Measurements from ENCODE around the gene KLK4. TPM values are rescaled to one million over a fixed set of nuclear protein-coding genes. Genes with fewer than 3 reads are reported as not detected.

KLK4 gene
- polyA plus RNA-seq (ENCODE audit: insufficient read length in 4 of 4) = not detected

- DNase-seq (ENCODE audit: low read depth in 4 of 4, low spot score in 2 of 4) = no peak
Observed at GRCh38 chr19:50911206-50912101, at the start of gene KLK4. Gene KLK4 (minus strand): TSS chr19:50911395. CDS start chr19:50910738, 657 bp downstream.

DNA sequence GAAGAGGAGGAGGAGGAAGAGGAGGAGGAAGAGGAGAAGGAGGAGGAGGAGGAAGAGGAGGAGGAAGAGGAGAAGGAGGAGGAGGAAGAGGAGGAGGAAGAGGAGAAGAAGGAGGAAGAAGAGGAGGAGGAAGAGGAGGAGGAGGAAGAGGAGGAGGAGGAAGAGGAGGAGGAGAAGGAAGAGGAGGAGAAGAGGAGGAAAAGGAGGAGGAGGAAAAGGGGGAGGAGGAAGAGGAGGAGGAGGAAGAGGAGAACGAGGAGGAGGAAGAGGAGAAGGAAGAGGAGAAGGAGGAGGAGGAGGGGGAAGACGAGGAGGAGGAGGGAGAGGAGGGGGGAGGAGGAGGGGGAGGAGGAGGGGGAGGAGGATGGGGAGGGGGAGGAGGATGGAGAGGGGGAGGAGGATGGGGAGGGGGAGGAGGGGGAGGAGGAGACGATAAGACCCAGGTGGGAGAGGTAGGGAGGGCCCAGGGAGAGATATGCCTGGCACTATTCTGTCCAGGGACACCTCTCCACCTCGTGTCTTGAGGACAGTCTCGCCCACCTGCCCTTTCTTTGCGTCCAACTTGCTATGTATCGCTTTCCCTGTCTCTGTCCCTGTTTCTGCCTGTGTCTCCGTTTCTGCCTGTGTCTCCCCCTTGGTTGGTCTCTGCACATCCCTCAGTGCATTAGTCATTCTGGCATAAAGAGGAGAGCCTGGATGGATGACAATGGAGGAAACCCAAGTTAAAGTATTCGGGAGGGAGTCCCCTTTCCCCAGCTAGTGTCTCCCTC is 48.7 kb upstream of the KLK4 start:
- DNase-seq (ENCODE audit: low read depth in 4 of 4, low spot score in 2 of 4) = no peak

DNA sequence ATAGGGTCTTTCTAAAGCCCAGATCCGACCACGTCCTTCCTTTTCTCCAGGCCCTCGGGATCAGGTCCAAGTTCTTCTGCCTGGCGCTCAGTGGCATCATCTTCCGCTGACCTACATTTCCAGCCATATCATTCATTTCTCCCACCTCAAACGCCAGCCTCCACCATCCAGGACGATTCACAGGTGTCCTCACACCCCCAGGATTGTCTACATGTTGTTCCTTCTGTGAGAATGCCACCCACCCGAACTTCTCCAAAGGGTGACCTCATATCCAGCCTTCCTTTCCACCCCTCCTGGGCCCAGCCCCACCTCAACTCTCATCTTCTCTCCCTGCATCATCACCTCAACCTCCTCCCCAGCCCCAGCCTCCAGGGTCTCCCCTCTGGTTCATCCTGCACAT is 46.4 kb upstream of the KLK4 start:
- DNase-seq (ENCODE audit: low read depth in 4 of 4, low spot score in 2 of 4) = no peak

DNA sequence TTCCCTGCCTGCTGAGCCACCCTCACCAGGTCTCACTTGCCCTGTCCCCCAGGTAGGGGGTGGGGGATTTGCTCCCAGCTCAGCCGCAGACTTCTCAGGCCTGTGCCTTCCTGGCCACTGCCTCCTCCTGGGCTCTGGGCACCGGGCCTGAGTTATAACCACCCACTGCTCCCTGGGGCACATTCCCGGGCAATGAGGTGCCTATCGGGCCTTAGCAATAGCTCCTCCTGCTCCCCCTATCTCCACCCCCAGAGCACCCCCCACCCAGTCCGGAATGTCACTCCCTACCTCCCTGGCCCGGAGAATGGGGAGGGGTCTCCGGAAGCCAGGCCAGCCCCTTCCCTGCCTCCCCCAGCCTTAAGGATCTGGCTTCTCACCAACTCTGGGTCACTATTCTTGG is 41.7 kb upstream of the KLK4 start, which contains the start of gene KLK5:
Gene KLK5 (minus strand): TSS at position 129 of the 400 bp plus-strand sequence. CDS start 381 bp downstream, outside the sequence.
- no peak for DNase-seq (ENCODE audit: low read depth in 4 of 4, low spot score in 2 of 4)

DNA sequence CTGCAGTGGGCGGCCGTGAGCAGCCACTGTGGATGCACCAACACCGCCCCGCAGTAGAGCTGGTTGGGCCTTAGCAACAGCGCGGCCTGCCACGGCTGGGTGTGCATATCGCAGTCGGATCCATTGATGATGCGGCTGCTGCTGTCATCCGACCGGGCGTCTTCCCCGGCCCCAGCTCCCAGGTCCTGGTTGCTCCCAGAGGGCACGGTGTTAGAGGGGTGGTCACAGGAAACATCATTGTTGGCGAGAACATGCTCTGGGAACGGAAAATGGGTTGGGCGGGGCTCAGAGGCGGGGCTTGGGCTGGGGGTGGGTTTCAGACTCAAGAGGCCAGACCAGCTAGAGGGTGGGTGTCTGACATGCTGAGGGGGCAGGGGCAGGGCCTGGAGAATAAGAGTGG is 38.7 kb upstream of the KLK4 start:
- no peak for DNase-seq (ENCODE audit: low read depth in 4 of 4, low spot score in 2 of 4)

DNA sequence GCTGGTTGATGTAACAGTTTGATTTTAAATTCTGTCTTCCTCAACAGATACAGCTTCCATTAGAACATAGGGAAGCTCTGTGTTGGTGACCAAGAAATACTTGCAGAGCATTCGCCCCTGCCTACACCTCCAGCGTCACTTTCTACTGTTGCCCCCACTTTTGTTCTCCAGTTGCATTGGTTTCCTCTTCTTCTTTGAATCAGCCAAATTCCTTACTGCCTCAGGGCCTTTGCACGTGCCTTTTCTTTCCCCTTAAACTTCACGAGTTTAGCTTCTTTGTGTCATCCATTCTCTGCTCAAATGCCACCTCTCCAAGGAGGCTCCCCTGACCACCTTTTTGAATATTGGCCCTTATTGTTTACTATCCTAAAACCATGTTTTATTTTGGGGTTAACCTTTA is 35.9 kb upstream of the KLK4 start:
- DNase-seq (ENCODE audit: low read depth in 4 of 4, low spot score in 2 of 4) = no peak

- no peak for DNase-seq (ENCODE audit: low read depth in 4 of 4, low spot score in 2 of 4)
Observed at GRCh38 chr19:50944795-50945194, 33.6 kb upstream of the KLK4 start.

DNA sequence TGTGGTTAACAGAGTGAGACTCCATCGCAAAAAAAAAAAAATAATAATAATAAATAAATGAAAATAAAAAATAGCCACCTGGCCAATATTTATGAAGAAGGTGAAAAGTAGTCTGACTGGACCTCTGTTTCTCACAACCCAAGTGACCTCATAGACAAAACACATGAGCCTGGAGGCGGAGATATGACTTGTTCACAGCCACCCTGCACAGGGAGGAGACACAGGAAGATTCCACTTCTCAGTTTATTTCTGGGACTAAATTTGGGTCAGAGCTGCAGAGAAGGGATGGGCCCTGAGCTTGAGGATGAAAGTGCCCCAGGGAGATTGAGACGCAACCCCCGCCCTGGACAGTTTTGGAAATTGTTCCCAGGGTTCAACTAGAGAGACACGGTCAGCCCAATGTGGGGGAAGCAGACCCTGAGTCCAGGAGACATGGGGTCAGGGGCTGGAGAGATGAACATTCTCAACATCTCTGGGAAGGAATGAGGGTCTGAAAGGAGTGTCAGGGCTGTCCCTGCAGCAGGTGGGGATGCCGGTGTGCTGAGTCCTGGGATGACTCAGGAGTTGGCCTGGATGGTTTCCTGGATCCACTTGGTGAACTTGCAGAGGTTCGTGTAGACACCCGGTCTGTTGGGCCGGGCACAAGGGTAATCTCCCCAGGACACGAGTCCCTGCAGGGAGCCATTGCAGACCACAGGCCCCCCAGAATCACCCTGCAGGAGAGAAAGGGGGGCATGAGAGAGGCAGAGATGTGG is 32.1 kb upstream of the KLK4 start:
- DNase-seq (ENCODE audit: low read depth in 4 of 4, low spot score in 2 of 4) = no peak

- no peak for DNase-seq (ENCODE audit: low read depth in 4 of 4, low spot score in 2 of 4)
Observed at GRCh38 chr19:50939596-50939995, 28.4 kb upstream of the KLK4 start.

DNA sequence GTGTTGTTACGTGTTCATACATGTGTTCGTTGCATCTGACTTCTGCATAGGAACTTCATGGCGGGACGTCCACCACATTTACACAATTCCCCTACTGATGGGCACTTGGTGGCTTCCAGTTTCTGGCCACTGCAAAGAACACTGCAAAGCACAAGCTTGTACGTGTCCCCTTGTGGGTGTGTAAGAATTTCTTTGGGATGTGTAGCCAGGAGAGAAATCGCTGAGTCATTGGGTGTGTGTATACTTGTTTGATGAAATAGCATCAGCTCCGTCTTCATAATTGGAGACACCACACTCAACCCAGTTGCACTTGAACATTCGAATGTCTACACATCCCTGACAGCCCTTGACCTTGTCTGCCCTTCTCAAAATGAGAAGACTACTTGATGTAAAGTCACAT is 22.4 kb upstream of the KLK4 start:
- no peak for DNase-seq (ENCODE audit: low read depth in 4 of 4, low spot score in 2 of 4)

GRCh38 chr19:50932690-50933083 is 21.5 kb upstream of the KLK4 start:
- no peak for DNase-seq (ENCODE audit: low read depth in 4 of 4, low spot score in 2 of 4)

DNA sequence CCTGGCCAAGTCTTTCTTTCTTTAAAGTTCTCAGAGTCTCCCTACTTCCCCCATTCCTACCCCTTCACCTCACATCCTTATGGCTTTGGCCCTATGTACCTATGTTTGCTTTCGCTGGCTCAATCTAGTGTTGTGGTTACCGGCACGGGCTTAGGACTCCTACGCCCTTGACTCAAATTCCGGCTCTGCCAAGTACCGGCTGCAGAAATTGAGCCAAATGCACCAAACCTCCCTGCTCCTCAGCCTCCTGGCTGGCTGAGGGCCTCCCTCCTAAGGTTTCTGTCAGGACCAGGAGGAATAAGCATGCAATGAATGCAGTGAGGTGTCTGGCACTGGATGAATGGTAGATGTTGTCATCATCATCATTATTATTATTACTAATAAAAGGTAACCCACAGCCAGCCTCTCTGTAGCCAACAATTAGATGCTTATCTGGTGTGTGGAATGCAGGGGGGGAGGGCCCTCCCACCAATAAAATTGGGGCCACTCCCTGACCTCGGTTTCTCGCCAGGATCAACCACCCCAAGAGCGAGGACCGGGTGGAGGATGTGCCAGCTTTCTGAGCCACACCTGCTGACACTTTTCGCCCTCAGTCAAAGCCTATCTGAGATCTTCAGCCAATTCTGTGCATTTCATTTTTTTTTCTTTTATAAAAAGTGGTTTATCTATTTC is 21.0 kb upstream of the KLK4 start:
- DNase-seq (ENCODE audit: low read depth in 4 of 4, low spot score in 2 of 4) = no peak

GRCh38 chr19:50931023-50931422 is 19.8 kb upstream of the KLK4 start:
- no peak for DNase-seq (ENCODE audit: low read depth in 4 of 4, low spot score in 2 of 4)

DNA sequence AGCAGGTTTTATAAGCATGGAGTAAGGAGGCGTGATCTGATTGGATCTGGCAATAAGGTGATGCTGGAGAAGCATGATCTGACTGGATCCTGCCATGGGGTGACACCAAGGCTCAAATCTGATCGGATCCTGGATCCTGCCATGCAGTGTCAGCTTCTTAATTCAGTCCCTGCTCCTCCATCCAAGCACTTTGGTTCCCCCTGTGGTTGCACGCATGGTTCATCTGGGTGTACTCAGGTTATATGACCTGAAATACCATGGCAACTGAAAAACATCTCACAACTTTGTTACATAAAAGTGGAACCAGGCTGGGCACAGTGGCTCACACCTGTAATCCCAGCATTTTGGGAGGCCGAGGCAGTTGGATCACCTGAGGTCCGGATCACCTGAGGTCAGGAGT is 17.6 kb upstream of the KLK4 start:
- DNase-seq (ENCODE audit: low read depth in 4 of 4, low spot score in 2 of 4) = no peak

GRCh38 chr19:50926144-50926543 is 14.9 kb upstream of the KLK4 start:
- DNase-seq (ENCODE audit: low read depth in 4 of 4, low spot score in 2 of 4) = no peak

GRCh38 chr19:50925734-50926133 is 14.5 kb upstream of the KLK4 start:
- no peak for DNase-seq (ENCODE audit: low read depth in 4 of 4, low spot score in 2 of 4)

- DNase-seq (ENCODE audit: low read depth in 4 of 4, low spot score in 2 of 4) = no peak
Observed at GRCh38 chr19:50924586-50924985, 13.4 kb upstream of the KLK4 start.

DNA sequence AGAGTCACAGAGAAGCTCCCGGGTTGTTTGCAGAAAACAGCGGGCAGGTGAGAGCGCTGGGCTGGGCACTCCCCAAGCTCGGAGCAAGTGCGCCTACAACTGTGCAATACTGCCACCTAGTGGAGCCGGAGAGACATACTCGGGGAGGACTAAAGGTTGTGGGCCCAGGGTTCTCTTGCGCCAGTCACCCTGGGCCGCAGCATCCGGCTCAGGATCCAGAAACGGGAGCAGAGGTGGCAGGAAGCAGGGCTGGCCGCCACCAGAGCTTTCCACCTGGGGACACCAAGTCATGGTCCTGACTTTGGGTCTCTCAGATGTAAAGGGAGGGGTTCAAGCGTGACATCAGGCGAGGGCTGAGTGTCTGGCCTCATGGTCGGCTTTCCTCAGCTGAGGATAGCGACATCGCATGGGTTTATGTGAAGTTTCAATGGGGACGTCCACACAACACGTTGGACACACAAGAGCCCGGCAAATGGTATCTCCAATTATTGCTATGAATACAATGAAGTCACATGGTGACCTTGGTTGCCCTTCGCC is 11.2 kb upstream of the KLK4 start:
- peak in 3 of 4 donors; percentile 50 to 80 (median 58) for DNase-seq (ENCODE audit: low read depth in 4 of 4, low spot score in 2 of 4)

DNA sequence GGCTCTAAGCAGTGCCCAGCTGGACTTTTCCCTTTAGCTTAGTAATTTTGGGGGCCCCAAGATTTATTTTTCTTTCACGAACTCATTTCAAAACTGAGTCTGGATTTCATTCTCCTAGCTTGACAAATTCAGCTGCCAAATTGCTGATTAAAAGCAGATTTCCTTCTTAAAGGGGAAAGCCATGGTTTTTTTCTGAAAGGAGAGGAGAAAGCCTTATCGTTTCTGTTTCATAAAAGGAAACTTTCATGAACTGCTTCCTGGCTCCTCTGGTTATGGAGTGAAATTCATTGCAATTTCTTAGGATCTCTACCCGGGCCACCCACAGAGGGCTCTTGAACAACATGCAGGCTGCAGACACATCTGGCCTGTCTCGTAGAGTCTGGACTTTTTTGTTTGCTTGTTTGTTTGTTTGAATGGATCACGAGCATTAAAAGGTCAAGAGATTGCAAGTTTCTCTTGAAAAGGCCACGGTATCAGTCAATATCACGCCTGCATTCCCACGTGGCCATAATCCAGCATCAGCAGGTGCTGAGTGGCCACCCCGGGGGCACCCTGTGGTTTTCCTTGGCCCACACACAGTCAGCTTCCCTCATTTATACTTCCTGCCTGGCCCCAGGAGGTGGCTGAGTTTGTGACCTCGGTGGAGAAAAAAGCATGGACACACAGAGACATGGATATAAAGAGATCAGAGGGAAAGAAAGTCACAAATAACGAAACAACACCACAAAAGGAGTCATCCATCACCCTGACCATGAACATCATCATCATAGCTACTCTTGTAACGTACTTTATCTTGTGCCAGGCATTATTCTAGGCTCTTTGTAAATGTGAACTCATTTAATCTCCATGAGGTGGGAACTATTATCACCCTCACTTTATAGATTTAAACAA is 10.5 kb upstream of the KLK4 start:
- DNase-seq (ENCODE audit: low read depth in 4 of 4, low spot score in 2 of 4) = no peak
